Natural killer cell treated with Interleukin-12 subunit alpha and Interleukin-12 subunit beta and Interleukin-15 and Interleukin-18, amount 100 ng/mL, for 72 hours (primary cell): ENCODE measurements around the gene RBFOX2. TPM values are rescaled to one million over a fixed set of nuclear protein-coding genes. Genes with fewer than 3 reads are reported as not detected.
A peak's percentile ranks its signal among the peaks of the same experiment; 100 is the strongest.

Source experiments
- ATAC-seq, 2 donors: fragments of 150-1000 bp; cut with Tn5 transposase in 1 of 2; sonication (Bioruptor Pico), chemical (Tn5 transposase) in 1 of 2; 2 replicates each; pipeline ENCODE4 v1.10.0; 2021
- DNase-seq: peaks from one replicate; pipeline ENCODE4 v3.0.0; 2022; ENCODE audit warnings: low spot score
- H3K27ac Mint-ChIP-seq, 2 donors: 1 replicate in 1 of 2; 2 replicates in 1 of 2; pipeline ENCODE4 v1.8.0; 2022; ENCODE audit warnings: mixed read lengths in 2 of 2, mild to moderate bottlenecking in 1 of 2, moderate library complexity in 1 of 2
- H3K27me3 Mint-ChIP-seq, 2 donors: 1 replicate in 1 of 2; 2 replicates in 1 of 2; pipeline ENCODE4 v1.8.0; 2022; ENCODE audit warnings: mixed read lengths in 2 of 2
- H3K36me3 Mint-ChIP-seq: one replicate; pipeline ENCODE4 v1.8.0; 2022; ENCODE audit warnings: mixed read lengths
- H3K4me1 Mint-ChIP-seq, 2 donors: 1 replicate in 1 of 2; 2 replicates in 1 of 2; pipeline ENCODE4 v1.8.0; 2022; ENCODE audit warnings: low read depth in 2 of 2, mixed read lengths in 2 of 2, mild to moderate bottlenecking in 1 of 2
- H3K4me3 Mint-ChIP-seq: one replicate; pipeline ENCODE4 v1.8.0; 2022; ENCODE audit warnings: mixed read lengths
- H3K9me3 Mint-ChIP-seq: 2 replicates; pipeline ENCODE4 v1.8.0; 2022; ENCODE audit warnings: mixed read lengths
- total RNA-seq, 2 donors: library from RNA; stranded (reverse); gene quantifications; one replicate each; pipeline ENCODE4 v1.2.3, GENCODE V29; 2022

The RBFOX2 gene
- total RNA-seq, 2 donors from 2014 or later = 0.71 to 1.8 TPM

- no peaks in the 10 kb centered on the region for H3K9me3 Mint-ChIP-seq
- H3K4me3 Mint-ChIP-seq = no peak overlapping the region
- no peak for ATAC-seq
- no peak overlapping the region for H3K27ac Mint-ChIP-seq
- no peak for DNase-seq
- H3K27me3 Mint-ChIP-seq = no peaks in the 10 kb centered on the region
- H3K36me3 Mint-ChIP-seq = no peaks in the 10 kb centered on the region
- H3K4me1 Mint-ChIP-seq = no peaks in the 10 kb centered on the region
Measured at GRCh38 chr22:35695202-35695601, 333.4 kb downstream of the RBFOX2 start.

GRCh38 chr22:35690001-35690400 lies 338.6 kb downstream of the RBFOX2 start:
- Mint-ChIP-seq H3K9me3 (no peaks in the 10 kb centered on the region), H3K27me3 (no peaks in the 10 kb centered on the region), H3K36me3 (no peaks in the 10 kb centered on the region), H3K27ac (peak overlapping the region in 1 of 2 donors; percentile 1), H3K4me3 (no peak overlapping the region), H3K4me1 (no peaks in the 10 kb centered on the region)
- ATAC-seq (no peak), DNase-seq (no peak)

GRCh38 chr22:35688913-35689675 lies 339.5 kb downstream of the RBFOX2 start:
- no peak for DNase-seq
- Mint-ChIP-seq H3K27me3 (no peaks in the 10 kb centered on the region), H3K4me3 (no peak overlapping the region), H3K9me3 (no peaks in the 10 kb centered on the region), H3K4me1 (no peaks in the 10 kb centered on the region), H3K36me3 (no peaks in the 10 kb centered on the region), H3K27ac (no peak overlapping the region)
- ATAC-seq = no peak

Other genes with a start within 250 kb of the RBFOX2 start
- 100 to 1,000 TPM in 1 of 2 donors, 10 to 100 TPM in 1; 79.8 to 169 TPM for gene APOL3, start 131.9 kb upstream of the RBFOX2 start, total RNA-seq
- 1 to 10 TPM in 1 of 2 donors, under 1 TPM in 1; 0.64 to 1.5 TPM for gene APOL4, start 173.0 kb upstream of the RBFOX2 start, total RNA-seq
- gene APOL2, start 210.7 kb upstream of the RBFOX2 start, total RNA-seq = 100 to 1,000 TPM in 1 of 2 donors, 10 to 100 TPM in 1; 92.1 to 231 TPM
- gene APOL1, start 224.3 kb upstream of the RBFOX2 start, total RNA-seq = 100 to 1,000 TPM in 1 of 2 donors, 10 to 100 TPM in 1; 42.2 to 129 TPM